GM03348 (cell line): ENCODE measurements around the gene VANGL2.

ENCODE experiments used
- DNase-seq: peaks from one replicate; pipeline ENCODE4 v3.0.0; 2012; ENCODE audit warnings: low spot score

The VANGL2 gene

DNA sequence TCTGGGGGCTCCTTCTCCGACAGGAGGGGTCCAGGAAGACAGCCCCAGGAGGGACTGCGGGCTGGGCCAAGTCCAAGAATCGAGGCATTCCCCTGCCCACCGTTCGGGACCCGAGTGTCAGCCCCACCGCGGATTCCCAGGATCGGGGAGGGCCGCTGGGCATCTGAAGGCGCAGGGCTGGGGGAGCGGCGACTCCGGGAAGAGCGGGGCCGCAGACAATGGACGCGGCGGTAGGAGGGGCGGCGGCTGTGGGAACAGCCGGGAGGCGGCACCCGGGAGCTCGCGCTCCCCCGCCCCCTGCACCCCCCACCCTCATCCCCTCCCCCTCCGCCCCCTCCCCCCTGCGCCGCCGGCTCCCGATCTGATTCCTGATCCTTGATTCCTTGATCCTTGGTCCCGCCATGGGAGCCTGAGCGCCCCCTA is at the start of gene VANGL2:
Gene VANGL2 (plus strand): TSS at position 342 of the 423 bp plus-strand sequence. CDS start 15,274 bp downstream, outside the sequence.
- peak; percentile 50 for DNase-seq

DNA sequence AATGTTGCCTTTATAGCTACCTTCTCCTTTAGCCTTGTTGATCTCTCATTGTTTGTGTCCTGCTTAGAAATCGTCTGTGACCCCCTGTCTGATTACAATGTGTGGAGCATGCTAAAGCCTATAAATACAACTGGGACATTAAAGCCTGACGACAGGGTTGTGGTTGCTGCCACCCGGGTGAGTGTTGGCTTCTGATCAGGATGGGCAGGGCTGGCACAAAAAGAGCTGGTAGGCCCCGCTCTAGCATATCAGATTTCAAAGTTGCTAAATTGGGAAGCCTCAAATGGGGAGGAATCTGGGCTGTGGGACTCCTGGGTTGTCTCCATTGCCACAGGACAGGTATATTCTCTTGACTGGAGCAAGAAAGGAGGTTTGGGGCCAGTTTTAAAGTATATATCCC is 48.7 kb upstream of the VANGL2 start:
- no peak for DNase-seq

DNA sequence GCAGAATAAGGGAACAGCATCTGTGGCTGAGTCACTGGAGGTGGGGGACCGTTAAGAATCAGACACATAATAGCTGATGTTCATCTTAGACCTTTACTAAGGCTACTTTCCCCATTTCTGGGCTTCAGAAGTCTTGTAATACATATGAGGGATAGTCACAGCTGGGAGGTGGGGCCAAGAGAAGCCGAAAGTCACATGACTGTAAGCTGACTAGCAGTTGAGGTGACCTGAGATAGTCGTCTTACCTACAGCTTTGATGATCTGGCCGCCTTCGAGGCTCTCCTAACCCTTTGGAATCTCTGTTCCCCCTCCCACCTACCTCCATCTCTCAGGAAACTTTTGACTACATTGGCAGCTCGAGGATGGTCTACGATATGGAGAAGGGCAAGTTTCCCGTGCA is 47.8 kb upstream of the VANGL2 start:
- DNase-seq, result no peak

DNA sequence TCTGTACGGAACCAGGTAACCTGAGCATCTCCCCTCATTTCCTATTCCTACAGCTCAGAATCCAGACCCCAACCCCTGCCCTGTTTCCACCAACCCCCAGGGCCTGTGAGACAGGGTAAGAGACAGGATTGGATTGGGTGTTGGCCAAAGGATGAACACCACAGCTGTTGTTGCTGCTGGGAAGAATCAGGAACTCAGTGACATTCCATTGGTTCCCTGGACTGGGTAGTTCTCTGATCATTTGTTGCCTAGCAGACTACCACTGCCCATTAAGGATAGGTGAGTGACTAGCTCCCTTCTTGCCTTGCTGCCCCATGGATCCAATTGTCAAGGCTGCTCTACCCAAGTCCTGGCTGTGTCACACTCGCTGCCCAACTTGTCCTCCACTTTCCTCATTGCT is 47.1 kb upstream of the VANGL2 start:
- DNase-seq, result peak; percentile 36

DNA sequence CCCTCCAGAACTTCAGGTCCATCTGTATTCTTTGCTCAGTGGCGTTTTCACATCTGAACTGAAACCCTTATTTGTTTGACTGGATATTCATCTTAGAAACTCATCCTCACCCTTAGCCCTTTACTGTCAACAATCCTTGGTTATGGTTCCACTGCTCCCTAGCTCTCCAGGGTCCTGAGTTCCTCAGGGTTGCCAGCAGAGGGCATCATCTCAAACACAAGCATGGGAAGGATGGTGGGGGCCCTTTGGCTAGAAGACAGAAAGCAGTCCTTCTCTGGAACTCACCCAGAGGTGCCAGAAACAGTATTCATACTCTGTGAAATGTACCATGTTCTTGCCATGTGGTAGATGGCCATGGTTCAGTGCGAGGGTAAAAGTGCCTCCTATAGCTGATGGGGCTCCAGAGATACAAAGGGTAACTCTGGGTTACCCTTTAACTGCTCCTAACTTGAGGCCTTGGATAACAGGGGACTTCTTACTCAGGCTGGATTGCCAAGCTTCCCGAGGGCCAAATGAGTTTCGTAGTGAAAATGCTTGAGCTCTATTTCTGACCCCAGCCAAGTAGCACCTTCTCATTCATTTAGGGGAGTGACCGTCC is 45.9 kb upstream of the VANGL2 start:
- peak; percentile 48 for DNase-seq

DNA sequence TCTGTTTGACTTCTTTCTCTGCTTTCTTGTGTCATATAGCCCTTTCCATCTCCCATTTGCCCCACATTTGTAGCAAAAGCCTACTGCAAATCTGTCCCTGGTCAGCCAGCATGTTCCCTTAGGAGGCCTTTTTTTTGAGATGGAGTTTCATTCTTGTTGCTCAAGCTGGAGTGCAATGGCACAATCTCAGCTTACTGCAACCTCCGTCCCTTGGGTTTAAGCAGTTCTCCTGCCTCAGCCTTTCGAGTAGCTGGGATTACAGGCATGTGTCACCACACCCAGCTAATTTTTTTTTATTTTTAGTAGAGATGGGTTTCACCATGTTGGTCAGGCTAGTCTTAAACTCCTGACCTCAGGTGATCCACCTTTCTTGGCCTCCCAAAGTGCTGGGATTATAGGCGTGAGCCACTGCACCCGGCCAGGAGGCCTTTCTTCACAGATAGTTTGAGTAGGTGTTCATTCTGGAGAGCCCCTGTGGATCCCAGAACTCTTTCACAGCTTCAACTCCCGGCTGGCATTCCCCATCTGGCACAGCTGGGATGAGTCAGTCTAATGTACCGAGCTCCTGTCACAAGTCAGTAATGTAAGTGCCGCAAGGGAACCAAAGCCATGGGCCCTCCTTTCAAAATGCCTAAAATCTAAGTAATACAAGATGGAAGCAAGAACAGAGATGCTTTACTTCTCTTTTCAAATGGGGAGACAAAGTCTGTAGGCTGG is 42.9 kb upstream of the VANGL2 start:
- DNase-seq, result no peak

DNA sequence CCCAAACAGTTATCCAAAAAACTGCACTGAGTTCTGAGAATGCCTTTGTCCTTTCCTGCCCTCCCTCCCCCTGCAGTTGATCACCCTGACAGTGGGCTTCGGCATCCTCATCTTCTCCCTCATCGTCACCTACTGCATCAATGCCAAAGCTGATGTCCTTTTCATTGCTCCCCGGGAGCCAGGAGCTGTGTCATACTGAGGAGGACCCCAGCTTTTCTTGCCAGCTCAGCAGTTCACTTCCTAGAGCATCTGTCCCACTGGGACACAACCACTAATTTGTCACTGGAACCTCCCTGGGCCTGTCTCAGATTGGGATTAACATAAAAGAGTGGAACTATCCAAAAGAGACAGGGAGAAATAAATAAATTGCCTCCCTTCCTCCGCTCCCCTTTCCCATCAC is 42.3 kb upstream of the VANGL2 start:
- no peak for DNase-seq

DNA sequence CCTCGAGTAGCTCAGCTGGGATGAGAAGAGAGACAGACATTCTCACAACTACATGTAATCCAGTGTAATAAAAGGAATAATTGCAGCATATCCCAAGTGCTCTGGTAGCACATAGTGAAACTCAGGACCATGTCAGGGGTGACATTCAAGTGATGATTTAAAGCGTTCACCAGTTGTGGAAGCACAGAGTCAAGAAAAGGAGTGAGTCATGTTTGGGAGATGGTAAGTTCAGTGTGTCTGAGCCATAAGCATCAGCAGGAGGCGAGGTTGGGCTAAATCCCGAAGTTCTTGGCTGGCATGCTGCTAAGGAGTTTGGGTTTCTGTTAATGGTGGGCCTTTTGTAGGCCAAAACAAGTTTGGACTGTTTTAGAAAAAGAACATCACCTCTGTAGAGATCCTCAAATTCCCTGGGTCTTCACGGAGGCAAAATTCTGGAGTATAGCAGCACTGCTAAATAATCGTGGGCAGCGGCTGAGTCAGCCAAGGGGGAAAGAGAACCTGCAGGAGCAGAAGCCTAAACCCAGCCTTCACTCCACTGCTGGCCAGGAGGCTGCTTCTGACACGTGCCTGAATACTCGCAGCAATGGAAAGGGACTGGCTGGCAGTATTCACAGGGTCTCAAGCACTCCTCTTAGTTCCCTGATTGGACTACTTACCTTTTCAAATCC is 40.7 kb upstream of the VANGL2 start:
- DNase-seq, result no peak

DNA sequence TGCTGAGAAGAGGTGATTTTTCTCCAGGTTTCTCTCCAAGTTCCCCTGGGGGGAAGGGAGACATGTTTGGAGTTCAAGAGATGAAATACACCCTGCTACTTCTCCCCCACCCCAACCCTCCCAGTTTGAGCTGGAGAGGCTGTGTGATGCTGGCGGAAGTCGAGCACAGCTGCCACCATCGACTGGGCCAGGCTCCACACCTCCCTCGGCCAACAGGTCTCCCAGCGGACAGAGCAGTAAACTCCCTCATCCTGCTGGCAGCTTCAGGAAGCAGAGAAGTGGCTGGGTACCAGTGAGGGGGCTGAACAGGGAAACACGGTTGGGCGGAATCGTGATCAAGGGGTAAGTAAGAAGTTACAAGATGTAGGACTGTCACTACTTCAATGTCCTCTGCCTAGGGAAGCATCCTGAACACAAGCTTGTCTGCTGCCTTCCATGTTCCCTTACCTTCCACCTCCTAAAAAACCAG is 40.1 kb upstream of the VANGL2 start:
- no peak for DNase-seq

DNA sequence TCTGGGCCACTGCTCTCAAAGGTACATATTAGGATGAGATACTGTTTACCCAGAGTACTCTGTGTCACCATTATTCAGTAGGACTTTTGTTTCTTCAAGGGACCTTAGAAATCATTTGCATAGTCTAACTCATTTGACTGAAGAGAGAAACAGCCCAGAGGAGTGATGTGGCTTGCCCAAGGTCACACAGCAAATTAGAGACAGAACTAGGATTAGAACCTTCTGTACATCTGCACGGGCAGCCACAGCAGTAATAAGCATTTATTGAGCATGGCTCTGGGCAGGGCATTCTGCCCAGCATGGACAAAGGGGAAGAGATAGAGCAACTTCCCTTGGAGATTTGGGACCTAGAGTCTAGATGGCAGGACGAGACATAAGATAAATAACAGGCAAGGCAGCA is 39.2 kb upstream of the VANGL2 start:
- DNase-seq, result no peak

DNA sequence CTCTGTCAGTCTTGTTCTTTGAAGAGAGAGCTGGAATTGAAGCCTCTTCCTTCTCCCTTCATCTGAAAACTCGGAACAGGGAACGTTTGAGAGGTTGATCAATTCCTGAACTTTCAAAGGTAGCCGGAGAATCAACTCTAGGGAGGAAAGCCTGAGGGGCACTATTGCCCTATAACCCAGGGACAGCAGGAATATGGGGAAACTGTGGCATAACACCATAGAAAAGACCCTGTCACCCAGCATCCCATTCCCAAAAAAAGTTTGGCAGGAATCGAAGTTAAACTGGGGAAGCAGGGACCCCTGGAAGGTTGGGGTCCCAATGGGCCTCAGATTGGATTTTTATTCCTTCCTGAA is 38.6 kb upstream of the VANGL2 start:
- DNase-seq, result no peak

DNA sequence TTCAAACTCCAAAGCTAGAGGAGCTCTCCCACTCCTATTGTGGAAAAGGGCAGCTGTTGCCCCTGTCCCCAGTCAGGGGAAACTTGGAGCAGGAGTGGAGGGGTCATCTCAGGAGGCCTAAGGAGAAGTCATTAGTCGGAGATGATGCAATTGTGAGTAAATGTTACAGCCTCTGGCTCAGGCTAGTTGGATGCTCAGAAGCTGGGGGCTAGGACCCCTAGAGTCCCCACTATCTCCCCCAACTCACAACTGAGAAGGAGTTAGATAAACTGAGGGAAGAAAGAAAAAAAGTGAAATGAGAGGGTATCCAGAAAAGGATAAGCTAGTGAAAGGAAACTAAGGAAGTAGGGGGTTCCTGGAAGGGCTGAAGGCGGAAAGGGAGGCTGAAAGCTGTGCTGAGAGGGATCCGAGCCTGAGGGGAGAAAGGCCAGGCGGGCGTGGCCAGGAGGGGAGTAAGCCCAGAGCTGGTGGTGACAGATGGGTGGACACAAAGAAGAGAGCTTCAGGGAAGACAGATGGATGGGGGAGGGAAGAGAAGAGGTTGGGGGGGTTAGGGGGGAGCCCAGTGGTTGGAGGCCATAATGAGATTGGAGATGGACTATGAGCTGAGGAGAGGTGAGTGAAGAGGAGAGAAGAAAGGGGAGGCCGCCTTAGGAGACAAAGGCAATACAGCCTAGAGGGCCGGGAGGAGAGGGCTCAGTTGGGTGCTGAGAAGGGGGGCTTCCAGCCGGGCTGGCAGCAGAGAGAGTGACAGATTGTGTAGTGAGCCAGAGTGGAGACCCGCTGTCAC is 38.0 kb upstream of the VANGL2 start:
- DNase-seq, result no peak

DNA sequence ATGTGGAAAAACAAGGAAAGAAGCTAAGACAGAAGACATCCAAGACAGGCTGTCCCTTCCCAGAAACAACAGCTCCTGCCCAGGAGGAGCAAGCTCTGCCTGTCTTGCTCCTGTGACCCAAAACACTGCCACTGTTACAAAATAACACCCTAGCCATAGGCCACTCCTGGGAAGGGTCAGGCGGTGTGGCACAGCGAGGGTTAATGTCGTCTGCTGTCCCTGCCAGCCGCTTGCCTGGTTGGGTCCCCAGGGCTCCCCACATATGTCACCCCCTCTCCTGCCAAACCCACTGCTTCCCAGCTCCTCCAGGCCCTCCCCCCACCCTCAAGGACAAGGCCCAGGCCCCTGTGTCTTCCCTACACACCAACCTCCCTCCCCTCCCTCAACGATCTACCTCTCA is 37.4 kb upstream of the VANGL2 start:
- DNase-seq, result no peak

DNA sequence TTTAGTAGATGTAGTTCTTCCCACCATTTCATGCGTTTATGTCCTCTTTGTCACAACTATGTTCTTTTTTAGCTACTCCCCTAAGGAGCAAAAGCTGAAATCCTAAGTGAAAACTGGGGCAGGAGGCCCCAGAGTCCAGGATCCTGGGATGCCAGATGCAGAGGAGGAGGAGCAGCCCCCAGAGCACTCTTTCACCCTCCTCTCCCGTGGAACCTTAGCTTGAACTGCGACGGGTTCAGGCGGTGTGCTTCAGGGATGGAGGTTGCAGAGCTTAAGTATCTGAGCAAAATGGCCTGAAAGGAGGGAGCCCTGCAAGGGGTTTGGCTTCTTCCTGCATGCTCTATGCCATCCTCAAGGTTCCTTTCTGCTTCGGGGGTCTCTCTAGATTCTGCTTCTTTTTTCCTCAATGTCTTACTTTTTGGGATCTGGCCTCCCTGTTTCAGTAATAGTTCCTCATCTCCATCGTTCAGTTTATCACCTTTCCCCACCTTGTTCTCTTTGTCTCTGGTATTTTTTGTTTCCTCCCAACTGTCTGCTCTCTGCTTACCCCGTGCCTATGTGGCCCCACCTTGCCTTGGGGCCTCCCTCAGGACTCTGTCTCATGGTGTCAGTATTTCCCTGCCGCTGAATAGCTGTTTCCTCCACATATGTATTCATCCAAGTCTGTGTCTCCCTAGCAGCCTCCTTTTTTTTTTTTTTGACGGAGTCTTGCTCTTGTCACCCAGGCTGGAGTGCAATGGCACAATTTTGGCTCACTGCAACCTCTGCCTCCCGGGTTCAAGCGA is 36.2 kb upstream of the VANGL2 start:
- DNase-seq, result no peak

DNA sequence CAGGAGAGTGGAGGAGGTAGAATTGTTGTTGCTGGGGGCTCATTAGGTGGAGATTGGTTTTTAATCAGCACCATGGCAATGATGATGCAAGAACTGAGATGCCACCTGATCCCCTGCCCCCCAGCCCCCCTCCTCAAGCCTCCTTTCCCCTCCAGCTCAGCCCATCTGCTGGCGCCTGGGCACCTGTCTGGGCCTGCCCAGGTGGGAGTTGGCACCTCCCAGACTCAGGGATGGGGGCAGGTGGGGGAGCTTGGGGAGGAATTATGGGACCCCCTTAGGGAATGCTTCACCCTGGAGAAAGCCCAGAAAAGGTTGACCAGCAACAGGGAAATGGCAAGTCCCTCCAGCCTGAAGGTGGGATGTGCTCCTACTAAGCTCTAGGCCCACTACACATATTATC is 35.0 kb upstream of the VANGL2 start:
- DNase-seq, result no peak

DNA sequence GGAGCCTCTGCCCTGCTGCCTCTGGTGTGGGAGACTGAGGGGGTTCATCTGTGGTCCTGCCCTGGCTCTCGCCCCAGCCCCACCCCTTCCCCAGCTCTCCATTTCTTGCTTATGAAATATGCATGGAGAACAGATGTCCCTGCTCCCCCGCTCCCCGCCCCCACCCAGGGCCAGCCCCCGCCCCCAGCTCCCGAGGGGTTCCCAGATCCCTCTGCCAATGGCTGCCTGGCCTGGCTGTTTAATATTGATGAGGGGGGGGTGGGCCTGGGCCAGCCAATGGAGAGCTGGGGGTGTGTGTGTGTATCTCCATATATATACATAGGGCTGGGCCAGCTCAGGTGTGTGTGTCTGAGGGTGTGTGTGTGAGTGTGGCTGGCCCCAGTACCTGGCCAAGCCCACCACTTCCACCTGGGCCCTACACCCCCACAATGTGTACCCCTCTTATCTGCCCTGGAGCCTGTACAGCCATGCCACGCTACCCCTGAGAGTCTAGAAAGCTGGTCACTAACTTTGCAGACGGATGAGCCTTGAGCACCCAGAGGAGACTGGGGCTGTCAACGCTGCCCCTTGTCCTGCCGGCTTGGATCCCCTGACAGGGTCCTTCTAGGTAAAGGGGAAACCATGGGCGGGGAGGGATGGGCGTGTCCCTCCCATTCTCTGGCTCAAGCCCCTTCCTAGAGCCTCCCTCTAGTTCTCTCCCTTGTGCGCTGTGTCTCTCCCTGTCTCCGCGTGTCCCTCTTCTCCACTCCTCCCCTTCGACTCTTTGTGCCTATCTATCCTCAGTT is 33.4 kb upstream of the VANGL2 start, which contains the start of gene NHLH1:
Gene NHLH1 (plus strand): TSS at position 341 of the 785 bp plus-strand sequence. CDS start 3,661 bp downstream, outside the sequence.
- DNase-seq, result no peak

DNA sequence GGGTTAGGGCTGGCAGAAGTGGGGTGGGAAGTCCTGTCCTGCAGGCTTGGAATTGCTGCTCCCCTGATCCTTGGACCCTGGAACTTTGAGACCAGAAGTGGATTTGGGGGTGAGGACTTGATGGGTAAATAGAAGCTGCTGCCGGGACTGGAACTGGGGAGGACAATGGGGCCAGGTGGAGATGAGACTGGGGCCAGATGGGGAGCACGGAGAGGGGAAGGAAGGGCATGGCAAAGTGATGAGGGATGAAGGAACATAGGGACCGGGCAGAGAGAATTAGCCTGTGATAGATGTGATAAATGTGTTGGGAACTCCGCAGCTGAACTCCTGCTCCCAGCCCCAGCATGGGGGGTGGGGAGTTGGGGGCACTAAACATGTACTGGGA is 32.9 kb upstream of the VANGL2 start:
- DNase-seq, result no peak

DNA sequence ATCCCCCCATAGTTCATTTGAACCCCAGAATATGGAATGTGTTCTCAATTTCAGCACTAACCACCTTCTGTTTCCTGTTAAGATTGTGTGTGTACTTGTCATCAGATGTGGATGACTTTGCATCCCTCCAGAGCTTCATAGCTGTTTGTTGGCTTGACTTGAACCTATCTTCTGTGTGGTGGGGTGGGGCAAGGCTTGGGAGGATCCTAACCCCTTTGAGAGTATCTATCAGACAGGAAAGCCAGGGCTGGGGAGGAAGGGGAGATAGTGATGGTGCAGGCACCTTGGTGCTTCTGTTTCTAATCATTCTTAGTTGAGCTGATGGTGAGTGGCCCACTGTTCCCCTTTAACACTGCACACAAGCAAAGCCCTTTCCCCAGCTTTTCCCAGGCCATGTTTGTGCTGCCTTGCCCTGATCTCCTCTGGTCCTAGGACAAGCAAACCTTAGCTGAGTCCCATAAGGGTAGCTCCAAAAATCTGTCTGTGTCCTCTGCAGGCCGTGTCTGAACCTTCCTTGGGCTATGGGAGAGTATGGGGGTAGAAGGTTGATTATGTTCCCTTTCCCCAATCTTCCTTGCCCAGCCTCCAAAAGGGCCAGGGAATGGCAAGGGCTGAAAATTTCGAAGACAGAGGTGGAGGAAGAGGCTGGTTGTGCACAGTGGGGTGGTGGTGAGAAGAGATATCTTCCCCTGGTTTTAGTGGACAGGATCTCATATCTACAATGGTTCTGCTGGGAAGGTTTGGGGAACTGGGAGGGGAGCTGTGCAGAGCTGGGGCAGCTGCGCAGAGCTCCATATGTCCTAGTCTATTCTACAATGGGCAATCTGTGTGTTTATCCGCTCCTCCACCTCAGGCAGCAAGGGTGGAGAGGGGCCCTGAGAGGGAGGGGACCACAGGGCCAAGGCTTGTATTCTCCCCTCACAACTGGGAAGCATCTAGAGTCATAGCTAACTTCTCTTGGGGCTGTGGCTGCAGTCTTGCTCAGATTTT is 32.1 kb upstream of the VANGL2 start:
- no peak for DNase-seq

DNA sequence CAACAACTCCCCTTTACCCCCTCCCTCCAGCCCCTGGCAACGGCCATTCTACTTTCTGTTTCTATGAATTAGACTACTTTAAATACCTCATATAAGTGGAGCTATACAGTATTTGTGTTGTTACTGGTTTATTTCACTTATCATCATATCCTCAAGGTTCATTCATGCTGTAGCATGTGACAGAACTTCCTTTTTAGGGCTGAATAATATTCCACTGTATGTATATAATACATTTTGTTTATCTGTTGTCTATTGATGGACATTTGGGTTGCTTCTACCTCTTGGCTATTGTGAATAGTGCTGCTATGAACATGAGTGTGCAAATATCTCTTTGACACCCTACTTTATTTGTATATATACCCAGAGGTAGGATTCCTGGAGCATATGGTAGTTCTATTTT is 31.3 kb upstream of the VANGL2 start:
- DNase-seq, result no peak
